Measurements from ENCODE around the gene ENTPD2. TPM values are rescaled to one million over a fixed set of nuclear protein-coding genes. Genes with fewer than 3 reads are reported as not detected.
"Not testable (repeated sequence)": the region's sequence is repeated elsewhere in the genome, so short reads cannot be mapped to it uniquely, and the experiment has no call there.

ENTPD2 gene
- total RNA-seq, 6 donors from 2014 or later = 0.34 to 0.98 (median 0.55) TPM; not detected in 2

DNA sequence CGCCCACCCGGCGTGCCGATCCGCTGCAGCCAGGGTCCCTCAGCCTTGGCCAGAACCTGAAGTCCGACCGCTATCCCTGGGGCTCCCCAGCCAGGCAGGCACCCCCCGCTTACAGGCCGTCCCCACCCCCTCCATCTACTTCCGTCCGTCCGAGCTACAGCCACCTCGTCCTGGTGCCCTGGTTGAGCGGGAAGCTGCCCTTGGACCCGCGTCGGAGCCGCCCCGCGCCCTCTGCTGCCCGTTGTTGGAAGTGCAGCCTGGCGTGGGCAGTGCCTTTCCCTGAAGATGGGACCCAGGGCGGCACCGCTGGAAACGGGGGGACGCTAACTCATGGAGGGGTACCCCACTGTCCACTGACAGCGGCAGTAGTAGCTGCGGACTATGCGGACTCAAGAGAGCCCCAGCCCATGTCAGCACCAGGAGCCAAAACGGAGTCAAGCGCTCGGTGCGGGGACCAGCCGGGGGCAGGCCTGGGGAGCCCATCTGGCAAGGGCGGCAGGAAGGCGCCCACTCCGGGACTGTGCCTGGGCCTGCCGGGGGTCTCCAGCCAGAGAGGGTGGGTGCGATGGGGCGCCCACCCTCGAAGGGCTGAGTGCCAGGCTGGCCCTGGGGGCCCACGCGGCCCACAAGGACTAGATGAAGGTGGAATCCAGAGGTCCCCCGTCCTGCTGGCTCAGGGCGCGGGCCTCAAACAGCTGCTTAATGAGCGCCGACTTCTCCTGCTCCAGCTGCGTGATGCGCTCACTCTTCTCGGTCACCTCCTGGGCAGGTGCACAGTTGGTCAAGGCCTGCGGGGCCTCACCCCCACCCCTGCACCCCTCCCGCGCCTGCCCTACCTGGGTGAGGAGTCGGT lies 10.4 kb upstream of the ENTPD2 start:
- H3K36me3 ChIP-seq = no peaks in the 10 kb centered on the region
- H3K27me3 ChIP-seq = peaks cover 0 to 4% (median 0%) of the 10 kb centered on the region in 4 donors
- peak; percentile 59 to 87 for ATAC-seq (ENCODE audit: low FRiP score in 2 of 2)
- no peak overlapping the region for H3K4me3 ChIP-seq
- WGBS, 2 donors = 57 to 98% methylated on average over 14 to 46 of the region's 55 CpGs
- no peaks in the 10 kb centered on the region for H3K9me3 ChIP-seq
- H3K27ac ChIP-seq = no peak overlapping the region
- peaks cover 2 to 12% (median 8%) of the 10 kb centered on the region in 4 donors for H3K4me1 ChIP-seq
- DNase-seq = peak in 1 of 2 donors; percentile 96
- TF ChIP-seq, protein P1, sequence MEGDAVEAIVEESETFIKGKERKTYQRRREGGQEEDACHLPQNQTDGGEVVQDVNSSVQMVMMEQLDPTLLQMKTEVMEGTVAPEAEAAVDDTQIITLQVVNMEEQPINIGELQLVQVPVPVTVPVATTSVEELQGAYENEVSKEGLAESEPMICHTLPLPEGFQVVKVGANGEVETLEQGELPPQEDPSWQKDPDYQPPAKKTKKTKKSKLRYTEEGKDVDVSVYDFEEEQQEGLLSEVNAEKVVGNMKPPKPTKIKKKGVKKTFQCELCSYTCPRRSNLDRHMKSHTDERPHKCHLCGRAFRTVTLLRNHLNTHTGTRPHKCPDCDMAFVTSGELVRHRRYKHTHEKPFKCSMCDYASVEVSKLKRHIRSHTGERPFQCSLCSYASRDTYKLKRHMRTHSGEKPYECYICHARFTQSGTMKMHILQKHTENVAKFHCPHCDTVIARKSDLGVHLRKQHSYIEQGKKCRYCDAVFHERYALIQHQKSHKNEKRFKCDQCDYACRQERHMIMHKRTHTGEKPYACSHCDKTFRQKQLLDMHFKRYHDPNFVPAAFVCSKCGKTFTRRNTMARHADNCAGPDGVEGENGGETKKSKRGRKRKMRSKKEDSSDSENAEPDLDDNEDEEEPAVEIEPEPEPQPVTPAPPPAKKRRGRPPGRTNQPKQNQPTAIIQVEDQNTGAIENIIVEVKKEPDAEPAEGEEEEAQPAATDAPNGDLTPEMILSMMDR (IDR thresholded peaks at IDR 0.05) = peak; percentile 96 to 99 (median 98)
- TF ChIP-seq POLR2A (IDR thresholded peaks at IDR 0.05) = no peak
- no peak for TF ChIP-seq POLR2AphosphoS5 (IDR thresholded peaks at IDR 0.05)

DNA sequence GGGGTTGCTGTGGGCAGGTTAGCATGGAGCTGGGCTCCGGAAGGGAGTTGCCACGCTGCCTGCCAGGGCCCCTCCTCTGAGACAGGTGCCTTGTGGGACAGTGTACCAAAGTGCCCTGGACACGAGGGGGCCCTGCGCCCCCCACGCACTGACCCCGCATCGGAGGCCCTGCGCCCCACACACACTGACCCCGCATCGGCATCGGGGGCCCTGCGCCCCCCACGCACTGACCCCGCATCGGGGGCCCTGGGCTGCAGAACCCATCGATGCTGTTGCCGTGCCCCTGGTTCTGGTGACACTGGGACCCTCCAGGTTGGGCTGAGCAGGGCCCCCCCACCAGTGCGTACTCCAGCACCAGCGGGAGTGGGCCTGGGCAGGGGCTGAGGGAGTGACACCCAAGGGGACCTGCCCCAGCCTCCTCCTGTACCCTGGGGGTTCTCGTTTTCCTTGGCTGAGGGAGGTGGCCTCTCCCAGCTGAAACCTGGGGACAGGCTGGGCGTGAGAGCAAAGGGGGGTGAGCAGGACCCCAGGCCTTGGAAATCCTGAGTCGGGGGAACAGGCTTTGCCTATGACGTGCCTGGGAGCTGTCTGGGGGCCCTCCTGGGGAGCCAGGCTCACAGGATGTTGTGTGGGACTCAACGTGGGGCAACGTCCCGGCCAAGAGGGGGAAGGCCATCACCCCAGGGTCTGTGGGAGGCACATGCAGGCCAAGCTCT lies 9.6 kb upstream of the ENTPD2 start:
- WGBS, 2 donors = 74 to 80% methylated on average over 6 to 14 of the region's 26 CpGs
- Histone ChIP-seq H3K4me1 (peaks cover 0 to 8% (median 6%) of the 10 kb centered on the region in 4 donors), H3K9me3 (no peaks in the 10 kb centered on the region), H3K27ac (no peak overlapping the region), H3K27me3 (no peaks in the 10 kb centered on the region), H3K4me3 (no peak overlapping the region), H3K36me3 (no peaks in the 10 kb centered on the region)
- DNase-seq (peak in 1 of 2 donors; percentile 68), ATAC-seq (ENCODE audit: low FRiP score in 2 of 2) (no peak)
- TF ChIP-seq POLR2A (IDR thresholded peaks at IDR 0.05) = no peak
- TF ChIP-seq POLR2AphosphoS5 (IDR thresholded peaks at IDR 0.05) = no peak
- no peak for TF ChIP-seq EP300 (IDR thresholded peaks at IDR 0.05)
- TF ChIP-seq, protein P1 (IDR thresholded peaks at IDR 0.05) = no peak

DNA sequence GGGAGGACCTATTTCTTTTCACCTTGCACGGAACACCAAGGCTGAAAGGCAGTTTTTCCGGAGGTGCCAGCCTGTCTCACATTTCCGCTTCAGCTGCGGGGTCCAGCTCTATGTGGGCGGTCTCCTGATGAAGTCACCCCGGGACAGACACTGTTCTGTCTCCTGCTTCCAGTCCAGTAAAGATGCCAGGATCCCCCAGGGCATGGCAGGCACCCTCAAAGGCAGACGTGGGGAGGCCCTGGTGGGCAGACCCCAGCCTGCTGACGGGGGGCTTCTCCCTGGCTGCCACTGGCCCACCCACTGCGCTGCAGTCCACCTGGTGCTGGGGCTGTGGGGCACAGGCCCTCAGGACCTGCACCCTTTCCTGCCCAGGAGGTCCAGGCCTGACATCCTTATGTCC lies 8.9 kb upstream of the ENTPD2 start:
- WGBS, 2 donors = 83% methylated on average over 1 of the region's 9 CpGs; no CpG with 5 or more reads in 1 of the 2 donors

DNA sequence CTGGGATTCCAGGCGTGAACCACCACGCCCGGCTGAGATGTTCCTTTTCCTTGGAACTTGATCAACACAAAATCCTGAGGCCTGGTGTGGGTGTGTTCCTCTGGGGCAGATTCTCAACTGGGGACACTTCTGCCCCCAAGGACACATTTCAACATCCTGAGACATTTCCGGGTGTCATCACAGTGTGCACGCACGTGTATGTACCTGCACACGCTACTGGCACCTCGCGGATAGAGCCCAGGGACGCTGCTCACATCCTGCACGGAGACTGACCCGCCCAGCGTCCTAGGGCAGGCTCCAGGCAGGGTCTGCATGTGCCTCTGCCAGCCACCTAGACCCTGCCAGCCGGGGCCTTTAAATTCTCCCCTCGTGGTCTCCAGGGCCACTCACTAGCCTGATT lies 8.5 kb upstream of the ENTPD2 start:
- no peak overlapping the region for H3K27ac ChIP-seq
- no peak for TF ChIP-seq POLR2A (IDR thresholded peaks at IDR 0.05)
- TF ChIP-seq POLR2AphosphoS5 (IDR thresholded peaks at IDR 0.05) = no peak
- TF ChIP-seq EP300 (IDR thresholded peaks at IDR 0.05) = no peak
- TF ChIP-seq, protein P1 (IDR thresholded peaks at IDR 0.05) = no peak
- no peak overlapping the region for H3K4me3 ChIP-seq
- peaks cover 0 to 8% (median 6%) of the 10 kb centered on the region in 4 donors for H3K4me1 ChIP-seq
- no peaks in the 10 kb centered on the region for H3K36me3 ChIP-seq
- WGBS, 2 donors = 81 to 86% methylated on average over 13 to 15 of the region's 15 CpGs
- no peaks in the 10 kb centered on the region for H3K9me3 ChIP-seq
- peak in 1 of 2 donors; percentile 8 for DNase-seq
- no peak for ATAC-seq (ENCODE audit: low FRiP score in 2 of 2)
- H3K27me3 ChIP-seq = no peaks in the 10 kb centered on the region

More for the DNA sequence above, 8.9 kb upstream of the ENTPD2 start:
- H3K36me3 ChIP-seq; H3K4me3 ChIP-seq; H3K27me3 ChIP-seq; H3K4me1 ChIP-seq; H3K27ac ChIP-seq; ATAC-seq (ENCODE audit: low FRiP score in 2 of 2); H3K9me3 ChIP-seq: not testable (repeated sequence)
- DNase-seq = peak in 1 of 2 donors; percentile 50

DNA sequence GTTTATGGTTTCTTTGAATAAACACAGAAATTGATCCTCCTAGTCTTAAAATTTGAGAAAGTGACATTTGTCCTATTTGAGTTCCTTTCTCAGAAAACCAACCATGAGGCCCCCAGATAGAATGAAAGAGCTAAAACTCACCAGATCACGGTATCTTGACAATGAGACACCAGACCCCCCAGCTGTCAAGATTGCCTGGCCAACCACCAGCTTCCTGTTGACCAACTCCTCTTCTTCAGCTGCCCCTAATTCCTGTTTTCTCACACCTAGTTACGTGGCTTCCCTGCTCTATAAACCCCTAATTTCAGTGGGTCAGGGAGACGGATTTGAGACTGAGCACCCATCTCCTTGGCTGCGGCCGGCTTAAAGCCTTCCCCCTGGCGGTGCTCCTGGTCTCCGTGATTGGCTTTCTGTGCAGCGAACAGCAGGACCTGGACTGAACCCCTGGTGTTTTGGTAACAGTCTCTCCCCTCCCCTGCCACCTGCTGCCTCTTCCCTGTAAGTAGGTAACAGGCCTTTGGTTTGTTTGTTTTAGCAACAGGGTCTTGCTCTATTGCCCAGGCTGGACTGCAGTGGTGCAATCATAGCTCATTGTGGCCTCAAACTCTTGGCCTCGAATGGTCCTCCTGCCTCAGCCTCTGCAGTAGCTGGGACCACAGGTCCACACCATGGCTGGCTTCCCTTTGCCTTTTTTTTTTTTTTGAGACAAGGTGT lies 4.8 kb upstream of the ENTPD2 start:
- peak in 1 of 2 donors; percentile 1 for DNase-seq
- TF ChIP-seq EP300 (IDR thresholded peaks at IDR 0.05) (no peak), POLR2AphosphoS5 (IDR thresholded peaks at IDR 0.05) (no peak), POLR2A (IDR thresholded peaks at IDR 0.05) (no peak)
- TF ChIP-seq, protein P1 (IDR thresholded peaks at IDR 0.05) = no peak
- no peaks in the 10 kb centered on the region for H3K9me3 ChIP-seq
- no peak for ATAC-seq (ENCODE audit: low FRiP score in 2 of 2)
- H3K27me3 ChIP-seq = peaks cover 0 to 8% (median 3%) of the 10 kb centered on the region in 4 donors
- H3K4me1 ChIP-seq = peaks cover 15 to 25% (median 20%) of the 10 kb centered on the region in 4 donors
- WGBS, 2 donors = 78 to 79% methylated on average over 9 of the region's 9 CpGs
- H3K36me3 ChIP-seq = no peaks in the 10 kb centered on the region
- H3K4me3 ChIP-seq = no peak overlapping the region
- no peak overlapping the region for H3K27ac ChIP-seq

All from upper lobe of left lung (tissue), 6 donors.